GM12874 (cell line): ENCODE measurements around the gene SNX15.

Source experiments
- CTCF ChIP-seq: IDR thresholded peaks from 2 replicates; pipeline ENCODE4 v1.5.1; 2011; ENCODE audit warnings: low read depth, mild to moderate bottlenecking, control low read depth, low read length, moderate library complexity; ENCODE audit not compliant: insufficient read depth

The SNX15 gene

GRCh38 chr11:65040847-65041622 lies 13.8 kb downstream of the SNX15 start, which contains the start of gene SAC3D1:
Gene SAC3D1 (plus strand): TSS chr11:65041210. CDS start chr11:65041293, 83 bp downstream.
- no peak for TF ChIP-seq CTCF

- no peak for TF ChIP-seq CTCF
Observed at GRCh38 chr11:65042891-65043290, 15.7 kb downstream of the SNX15 start.

GRCh38 chr11:65043881-65044501 lies 16.8 kb downstream of the SNX15 start:
- no peak for TF ChIP-seq CTCF

- no peak for TF ChIP-seq CTCF
Observed at GRCh38 chr11:65045061-65045460, 17.8 kb downstream of the SNX15 start.

GRCh38 chr11:65045728-65046127 lies 18.5 kb downstream of the SNX15 start:
- no peak for TF ChIP-seq CTCF

GRCh38 chr11:65047581-65048422 lies 20.6 kb downstream of the SNX15 start:
- TF ChIP-seq CTCF = no peak

GRCh38 chr11:65051398-65051858 lies 24.2 kb downstream of the SNX15 start:
- no peak for TF ChIP-seq CTCF
